NCI-H1048 (cell line): ENCODE measurements around the gene GMDS.
"Not testable (repeated sequence)": the region's sequence is repeated elsewhere in the genome, so short reads cannot be mapped to it uniquely, and the experiment has no call there.

Experiments
- DNase-seq: peaks from one replicate; lab custom pipeline; 2025; lab: John Stamatoyannopoulos, UW

The GMDS gene

GRCh38 chr6:1858196-1858595 lies 387.2 kb downstream of the GMDS start:
- DNase-seq = no peak

DNA sequence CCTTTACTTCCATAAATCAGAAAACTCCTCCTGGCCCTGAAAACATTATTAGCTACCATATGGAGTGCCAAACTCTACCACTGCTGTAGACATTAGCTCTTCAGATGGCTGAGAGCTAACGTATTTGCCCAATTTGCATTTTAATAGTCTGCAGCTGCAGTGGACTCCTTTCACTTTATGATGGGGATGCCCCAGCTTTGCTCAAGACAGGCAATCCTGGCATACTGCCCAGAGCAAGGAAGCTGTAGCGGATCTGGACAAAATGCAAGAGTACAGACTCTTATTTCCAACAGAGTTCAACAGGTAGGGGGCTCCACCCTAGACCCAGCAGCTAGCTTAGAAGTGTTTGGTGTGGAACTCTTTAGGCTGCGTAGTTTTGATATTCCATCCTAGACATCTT lies 389.0 kb downstream of the GMDS start:
- DNase-seq = peak; percentile 36

DNA sequence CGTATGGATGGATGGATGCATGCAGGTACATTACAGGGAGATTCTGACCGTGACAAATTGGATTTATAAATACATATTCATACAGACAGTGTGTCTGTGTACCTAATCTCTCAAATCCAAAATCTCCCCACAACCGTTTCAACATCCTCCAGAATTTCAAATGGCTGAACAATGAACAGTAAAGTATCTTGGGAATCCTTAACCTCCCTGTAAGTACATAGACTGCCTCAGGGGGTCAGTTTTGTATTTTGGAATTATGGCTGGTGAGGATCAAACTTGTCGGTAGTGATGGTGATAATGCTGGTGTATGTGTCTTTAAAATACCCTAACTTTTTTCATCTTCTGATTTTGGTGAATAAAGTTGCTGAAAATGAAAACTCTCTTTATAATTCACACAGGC lies 389.5 kb downstream of the GMDS start:
- no peak for DNase-seq

DNA sequence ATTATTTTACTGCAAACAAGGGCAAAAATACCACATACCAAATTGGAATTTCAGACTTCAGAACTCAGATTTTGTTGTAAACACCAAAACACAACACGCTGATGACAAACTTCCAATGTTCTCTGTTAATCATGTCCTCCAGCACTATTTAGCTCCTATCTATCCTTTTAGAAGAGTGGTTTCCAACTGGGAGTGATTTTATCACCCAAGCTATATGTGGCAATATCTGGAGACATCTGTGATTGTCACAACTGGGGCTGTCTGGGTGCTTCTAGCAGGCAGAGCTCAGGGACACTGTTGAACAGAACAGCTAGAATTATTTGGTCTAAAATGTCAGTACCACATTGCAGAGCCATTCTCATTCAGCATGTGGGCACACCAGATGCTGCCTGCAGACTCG lies 391.1 kb downstream of the GMDS start:
- DNase-seq = no peak

DNA sequence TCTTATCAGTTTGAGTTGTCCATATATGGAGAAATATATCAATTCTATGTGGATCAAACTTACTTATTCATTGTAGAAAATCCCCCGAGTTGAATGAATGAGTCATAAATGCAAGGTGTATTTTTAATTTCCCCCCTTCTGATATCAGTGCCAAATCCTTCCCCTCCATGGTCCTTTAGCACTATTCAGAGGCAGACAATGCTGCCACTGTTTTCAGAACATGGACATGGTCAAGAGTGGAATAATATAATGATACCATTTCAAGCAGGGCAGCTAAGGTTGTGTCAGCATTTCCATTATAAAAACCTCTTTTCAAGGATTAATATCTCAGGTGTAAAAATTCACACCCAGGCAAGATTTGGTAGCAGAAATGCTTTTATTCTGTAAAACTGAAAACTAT lies 391.6 kb downstream of the GMDS start:
- no peak for DNase-seq

DNA sequence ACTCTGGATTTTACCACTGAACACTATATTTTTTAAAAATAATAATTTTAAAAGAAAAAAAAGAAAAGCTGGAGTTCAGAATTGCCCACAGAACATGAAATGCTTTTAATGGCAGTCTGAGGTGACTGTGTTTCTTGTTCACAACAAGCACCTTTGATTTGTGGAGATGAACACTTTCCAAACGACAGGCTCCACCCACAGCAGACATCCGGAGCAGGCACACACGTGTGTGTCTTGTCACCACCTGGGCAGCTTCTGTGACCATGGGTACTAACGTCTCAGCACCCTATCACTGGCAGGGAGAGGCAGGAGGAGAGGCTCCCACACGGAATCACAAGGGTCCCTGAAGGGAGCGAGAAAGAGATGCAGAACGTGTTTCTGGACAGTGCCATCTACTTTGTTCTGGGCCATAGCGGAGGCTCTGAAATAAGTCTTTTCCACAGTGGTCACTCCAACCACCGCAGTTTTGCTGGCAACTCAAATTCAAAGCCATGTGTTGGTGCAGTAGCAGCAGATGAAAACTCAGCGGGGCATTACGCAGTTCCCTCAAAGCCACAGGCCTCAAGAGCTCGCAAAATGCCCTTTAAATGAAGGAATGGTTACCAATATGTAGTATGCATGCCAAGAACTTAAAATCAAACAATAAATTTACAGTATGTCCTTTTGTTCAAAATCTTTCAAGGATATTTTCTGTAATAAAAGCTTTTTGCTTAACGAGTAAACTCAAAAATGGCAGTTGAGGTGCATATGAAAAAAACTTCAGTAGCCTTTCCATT lies 393.5 kb downstream of the GMDS start:
- no peak for DNase-seq

- DNase-seq = no peak
Observed at GRCh38 chr6:1850840-1851157, 394.6 kb downstream of the GMDS start.

DNA sequence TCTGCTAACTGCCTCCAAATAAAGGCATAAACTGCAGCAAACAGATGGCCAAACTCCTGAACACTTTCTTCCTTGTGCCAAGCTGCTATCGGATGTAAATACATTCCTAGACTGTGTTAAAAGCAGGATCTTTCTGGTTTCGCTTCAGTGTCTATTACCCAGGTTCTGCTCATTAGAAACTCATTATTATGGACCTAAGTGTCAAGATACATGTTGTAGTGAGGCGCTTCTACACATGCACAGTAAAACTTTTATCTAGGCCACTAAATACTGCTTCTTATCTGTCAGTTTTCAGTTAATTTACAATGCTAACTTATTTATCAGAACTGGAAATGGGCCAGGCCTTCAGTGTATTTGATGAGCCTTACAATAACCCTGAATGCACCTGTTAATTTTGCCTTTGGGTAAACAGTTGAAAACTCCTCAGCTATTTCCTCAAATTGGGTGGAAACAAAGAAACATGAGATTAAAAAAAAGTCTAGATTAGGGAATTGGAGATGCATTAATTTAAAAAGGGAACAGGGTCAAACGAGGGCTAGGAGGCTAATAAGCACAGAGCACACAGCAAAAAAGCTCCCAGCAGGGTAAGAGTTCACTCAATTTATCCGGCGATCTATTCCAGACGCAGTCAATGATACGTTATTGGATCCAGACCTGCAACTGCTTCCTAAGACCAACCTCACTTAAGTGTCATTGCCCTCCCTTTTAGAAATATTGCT lies 395.1 kb downstream of the GMDS start:
- no peak for DNase-seq

DNA sequence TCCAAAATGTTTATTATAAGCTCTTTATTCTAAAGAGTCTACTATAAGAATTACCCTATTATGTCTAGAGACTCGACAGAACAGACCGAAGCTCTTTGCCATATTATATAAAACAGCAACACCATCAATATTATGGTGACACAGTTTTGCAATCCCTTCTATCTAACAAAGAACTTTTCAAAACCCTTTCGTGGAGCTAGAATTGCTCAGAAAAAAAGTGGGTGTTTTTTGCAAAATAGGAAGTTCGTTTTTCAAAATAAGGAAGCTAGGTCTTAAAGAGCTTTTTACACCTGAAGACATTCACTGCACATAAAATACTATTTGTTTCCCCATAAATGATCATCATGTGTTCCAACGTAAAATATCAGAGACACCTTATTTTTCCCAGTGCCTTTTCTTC lies 395.7 kb downstream of the GMDS start:
- DNase-seq = no peak

DNA sequence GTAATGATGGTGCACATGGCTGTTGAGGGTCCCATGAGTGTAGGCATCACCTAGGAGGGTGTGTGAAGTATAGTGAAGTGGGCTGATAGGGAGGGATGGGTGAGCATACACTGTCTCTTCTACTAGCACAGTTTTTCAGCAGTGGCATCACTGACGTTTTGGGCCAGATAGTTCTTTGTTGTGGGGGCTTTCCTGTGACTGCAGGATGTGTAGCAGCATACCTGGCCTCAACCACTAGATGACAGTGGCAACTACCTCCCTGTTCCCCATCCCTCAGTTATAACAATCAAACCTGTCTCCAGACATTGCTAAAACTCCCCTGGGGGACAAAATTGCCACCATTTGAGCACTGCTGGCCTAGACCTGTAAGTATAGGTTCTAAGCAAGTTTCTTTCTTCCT lies 396.7 kb downstream of the GMDS start:
- DNase-seq = no peak

- DNase-seq = no peak
Observed at GRCh38 chr6:1846611-1847010, 398.8 kb downstream of the GMDS start.

DNA sequence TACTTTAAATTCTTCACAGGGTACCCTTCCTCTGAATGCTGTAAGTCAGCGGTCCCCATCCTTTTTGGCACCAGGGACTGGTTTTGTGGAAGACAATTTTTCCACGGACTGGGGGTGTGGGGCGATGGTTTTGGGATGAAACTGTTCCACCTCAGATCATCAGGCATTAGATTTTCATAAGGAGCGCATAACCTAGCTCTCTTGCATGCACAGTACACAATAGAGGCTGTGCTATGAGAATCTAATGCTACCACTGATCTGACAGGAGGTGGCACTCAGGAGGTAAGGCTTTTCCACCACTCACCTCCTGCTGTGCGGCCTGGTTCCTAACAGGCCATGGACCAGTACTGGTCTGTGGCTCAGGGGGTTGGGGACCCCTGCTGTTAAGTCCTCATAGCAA lies 399.9 kb downstream of the GMDS start:
- DNase-seq = not testable (repeated sequence)

DNA sequence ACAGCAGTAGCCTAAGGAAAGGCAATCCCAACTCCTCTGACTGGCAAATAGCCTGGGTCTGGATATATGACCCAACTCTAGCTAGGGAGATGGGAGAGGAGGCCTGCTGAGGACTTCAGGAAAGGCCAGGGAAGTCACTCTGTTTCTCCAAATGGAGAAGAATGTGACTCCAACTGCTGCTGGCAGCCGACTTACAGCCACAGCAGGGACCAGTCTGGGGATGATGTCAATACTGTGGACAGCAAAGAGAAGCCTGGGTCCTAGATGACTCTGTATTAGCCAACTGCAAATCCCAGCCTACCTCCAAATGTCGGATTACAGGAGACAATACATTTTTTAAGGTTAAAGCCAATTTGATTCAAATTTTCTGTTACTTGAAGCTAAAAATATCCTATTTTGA lies 403.1 kb downstream of the GMDS start:
- DNase-seq = no peak

GRCh38 chr6:1841136-1841535 lies 404.3 kb downstream of the GMDS start:
- DNase-seq = no peak

DNA sequence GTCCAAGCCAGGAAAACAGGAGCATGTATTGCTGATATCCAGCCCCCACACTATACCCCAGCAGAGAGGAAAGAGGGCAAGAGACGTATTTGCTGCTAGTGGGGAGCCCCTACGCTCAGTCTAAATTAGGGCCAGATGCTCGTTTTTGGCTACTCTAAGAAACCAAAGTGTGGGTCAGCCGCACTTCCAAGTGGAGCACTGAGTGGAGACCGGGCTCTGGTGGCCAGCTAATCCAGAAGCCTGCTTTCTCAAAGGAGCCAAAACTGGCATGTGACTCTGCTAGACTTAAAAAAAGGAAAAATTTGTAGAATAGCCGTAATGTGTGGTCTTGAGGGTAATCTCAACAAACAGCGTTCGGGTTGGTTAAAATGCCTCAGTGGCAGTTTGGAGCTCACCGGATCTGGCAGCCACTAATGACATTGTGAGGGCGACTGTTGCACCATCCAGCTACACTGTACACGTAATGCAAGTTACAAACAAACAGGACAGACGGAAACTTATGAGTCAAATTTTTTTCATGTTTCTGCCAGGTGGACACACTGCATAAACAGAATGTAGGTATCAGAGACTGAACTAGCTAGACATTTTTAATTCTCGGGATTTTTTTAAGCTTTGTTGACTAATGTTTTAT lies 404.8 kb downstream of the GMDS start:
- no peak for DNase-seq

DNA sequence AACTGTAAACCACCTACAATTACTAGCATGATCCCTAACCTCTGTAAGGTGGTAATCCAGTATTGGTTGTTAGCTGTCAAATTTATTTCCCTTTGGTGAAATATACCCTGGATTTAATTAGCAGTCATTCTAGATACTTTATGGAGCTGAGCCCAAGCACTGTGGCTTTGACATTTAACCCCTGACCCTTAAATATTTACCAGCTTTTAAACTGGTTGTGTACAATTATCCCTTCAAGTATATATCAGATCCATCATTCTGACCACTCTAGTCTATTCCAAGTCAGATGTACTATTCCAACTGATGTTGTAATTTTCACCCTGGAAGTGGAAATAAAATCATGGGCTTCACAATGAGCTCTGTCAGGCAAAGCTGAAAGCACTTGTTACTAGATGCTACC lies 406.0 kb downstream of the GMDS start:
- DNase-seq = no peak

- DNase-seq = no peak
Observed at GRCh38 chr6:1838604-1839213, 406.7 kb downstream of the GMDS start.

DNA sequence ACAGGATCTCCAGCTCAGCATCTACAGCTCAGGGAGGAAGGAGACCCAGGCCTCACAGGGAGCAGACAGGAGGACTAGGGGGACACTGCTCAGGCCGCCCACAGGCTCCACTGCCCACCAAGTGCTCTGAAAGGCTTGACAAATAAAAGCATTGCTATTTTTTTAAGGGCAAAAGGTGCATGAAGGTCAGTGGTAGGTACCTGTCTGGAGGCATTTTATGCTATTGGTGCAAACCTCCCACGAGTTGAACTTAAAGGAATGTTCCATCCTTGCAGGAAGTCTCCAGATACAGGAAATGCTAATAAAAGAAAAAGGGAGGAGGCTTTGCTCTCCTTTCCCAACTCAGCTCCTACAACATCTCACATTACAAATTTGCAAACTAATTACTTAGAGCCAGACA lies 407.6 kb downstream of the GMDS start:
- no peak for DNase-seq

- no peak for DNase-seq
Observed at GRCh38 chr6:1836690-1837089, 408.7 kb downstream of the GMDS start.

DNA sequence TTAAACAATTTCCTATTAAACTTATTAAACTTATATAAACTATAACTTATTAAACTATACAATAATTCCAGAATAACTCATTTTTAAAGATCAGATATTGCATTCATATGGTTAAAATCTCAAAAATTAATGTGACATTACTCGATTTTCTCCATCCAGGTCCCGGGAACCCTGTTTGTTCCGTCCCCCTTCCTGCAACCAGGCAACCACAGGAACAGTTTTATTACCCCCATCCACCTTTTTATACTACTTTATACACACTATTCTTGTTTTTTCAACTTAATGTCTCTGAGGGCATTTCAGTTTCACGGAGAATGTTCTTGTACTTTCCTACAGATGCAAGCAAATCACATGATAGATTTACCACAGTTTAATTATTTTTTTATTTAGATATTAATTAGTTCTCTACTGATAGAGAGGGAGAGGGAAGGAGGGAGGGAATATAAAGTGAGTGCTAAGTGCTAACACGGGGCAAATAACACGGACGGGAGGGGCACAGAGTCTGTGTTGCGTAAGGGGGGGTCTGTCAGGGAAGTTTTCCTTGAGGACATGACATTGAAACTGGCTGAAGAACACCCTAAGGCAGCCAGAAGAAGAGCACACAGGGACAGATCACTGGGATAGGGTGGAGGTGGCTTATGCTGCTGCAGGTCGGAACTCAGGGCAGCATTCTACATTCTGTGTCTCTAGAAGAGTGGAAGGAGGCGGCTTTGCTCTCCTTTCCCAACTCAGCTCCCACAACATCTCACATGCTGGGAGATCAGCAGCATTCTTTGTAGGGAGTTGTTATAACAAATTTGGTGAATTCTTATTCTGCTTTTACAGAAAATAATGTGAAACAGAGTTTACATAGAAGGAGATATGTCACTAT lies 410.5 kb downstream of the GMDS start:
- no peak for DNase-seq

DNA sequence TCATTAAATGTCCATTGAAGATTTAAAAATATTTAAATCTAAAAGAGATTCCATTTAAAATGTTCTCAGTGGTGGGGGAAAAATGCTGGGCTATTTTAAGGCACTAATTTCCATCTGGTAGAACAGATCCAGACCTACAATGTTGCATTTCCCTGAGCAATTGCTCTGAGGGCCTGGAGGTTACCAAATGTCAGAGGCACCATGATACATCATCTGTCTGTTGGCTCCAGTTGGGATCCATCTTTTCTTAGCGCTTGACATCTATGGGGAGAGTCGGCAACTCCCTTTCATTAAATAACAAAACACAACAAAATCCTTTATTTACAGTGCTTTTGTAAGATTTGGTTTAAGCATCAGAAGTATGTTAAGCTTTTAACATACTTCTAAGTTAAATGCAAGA lies 411.2 kb downstream of the GMDS start:
- DNase-seq = no peak
